ENCODE measurements around the gene USP46. TPM values are rescaled to one million over a fixed set of nuclear protein-coding genes. Genes with fewer than 3 reads are reported as not detected.
A peak's percentile ranks its signal among the peaks of the same experiment; 100 is the strongest.

Gene USP46
- total and polyA plus RNA-seq, 2 of the 8 experiments (the other 6 are each of a cell fraction or from before 2014, with no cell fraction given) = 10.6 to 62.4 TPM

DNA sequence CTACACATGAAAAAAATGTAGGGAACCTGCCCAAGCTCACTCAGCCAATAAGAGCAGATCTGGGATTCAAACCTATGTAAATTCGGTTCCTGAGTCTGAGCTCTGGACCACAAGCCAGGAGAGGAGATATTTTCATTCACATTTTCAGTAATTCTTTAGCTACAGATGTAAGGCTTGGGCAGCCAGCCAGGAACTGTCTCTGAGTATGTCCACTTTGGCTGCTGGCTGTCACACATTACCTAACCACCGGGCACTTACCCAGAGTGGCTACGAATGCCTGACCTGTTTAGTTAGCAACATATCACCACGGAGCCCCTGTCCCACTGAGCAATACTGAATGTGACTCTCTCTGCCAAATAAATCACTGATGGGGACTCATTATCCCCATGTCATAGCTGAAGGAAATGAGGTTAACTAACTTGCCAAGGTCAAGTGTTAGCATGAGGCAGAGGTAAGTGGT, 15.3 kb downstream of the USP46 start:
- H4K20me1 ChIP-seq (replicated peaks in 1 of 2; ENCODE audit: control insufficient read depth in 1 of 2, insufficient read depth in 2 of 2, low read length in 2 of 2) = peaks cover 13 to 32% of the 10 kb centered on the region in 2 experiments
- WGBS, 2 experiments (ENCODE audit: extremely low coverage in 1 of 2, insufficient coverage in 1 of 2, insufficient read length in 1 of 2, insufficient replicate concordance in 2 of 2, low coverage in 1 of 2, low lambda C conversion rate in 2 of 2, missing lambda C conversion rate in 1 of 2) = 84% methylated on average over 4 of the region's 4 CpGs; no CpG with 5 or more reads in 1 of the 2 experiments
- no peak overlapping the region for H3K14ac ChIP-seq (ENCODE audit: insufficient read length)
- H2BK20ac ChIP-seq (ENCODE audit: low read length) = no peak overlapping the region
- H3K27me3 ChIP-seq (replicated peaks in 1 of 4; ENCODE audit: control insufficient read depth in 3 of 4, extremely low read depth in 1 of 4, insufficient read depth in 3 of 4, low read length in 3 of 4) = no peaks in the 10 kb centered on the region
- H3K9me3 ChIP-seq (ENCODE audit: insufficient read depth in 2 of 2, low read depth in 1 of 2, low read length in 1 of 2) = no peaks in the 10 kb centered on the region
- FAIRE-seq = peak; percentile 19
- CTCF ChIA-PET (ENCODE audit: partially characterized antibody) = interaction anchor here (0.6 to 1.8 kb wide), 3 partner anchors 14 to 98 kb away, joined by 3 to 5 read pairs (median 4); no protein-coding TSS in a partner anchor
- no peak overlapping the region for H3K4ac ChIP-seq (replicated peaks; ENCODE audit: insufficient read length, low read depth, low read length)
- H3K56ac ChIP-seq (replicated peaks; ENCODE audit: insufficient read length, low read depth, low read length) = no peak overlapping the region
- no peak overlapping the region for H4K5ac ChIP-seq (ENCODE audit: insufficient read length, low read depth, low read length)
- POLR2A ChIA-PET (ENCODE audit: partially characterized antibody) = interaction anchor here (1.0 to 2.1 kb wide), 5 partner anchors 12 to 70 kb away, joined by 3 to 9 read pairs (median 4); no protein-coding TSS in a partner anchor
- H2BK15ac ChIP-seq (ENCODE audit: low read length) = no peak overlapping the region
- peaks cover 11% of the 10 kb centered on the region for H3K79me1 ChIP-seq (ENCODE audit: low read depth, low read length)
- H3K36me3 ChIP-seq (ENCODE audit: control insufficient read depth in 2 of 4, insufficient read depth in 4 of 4, low read length in 3 of 4) = peaks cover 0 to 5% (median 0%) of the 10 kb centered on the region in 4 experiments; a peak in 2 of 8 replicates
- H3K18ac ChIP-seq (ENCODE audit: extremely low read depth, low read length) = no peak overlapping the region
- H3K23ac ChIP-seq (ENCODE audit: insufficient read length) = no peak overlapping the region
- peaks cover 1 to 17% (median 5%) of the 10 kb centered on the region in 4 experiments; a peak in 4 of 7 replicates for H3K4me1 ChIP-seq (replicated peaks in 1 of 4; ENCODE audit: control insufficient read depth in 3 of 4, insufficient read depth in 4 of 4, low read length in 3 of 4)
- H2BK12ac ChIP-seq (ENCODE audit: low read depth, low read length) = no peak overlapping the region
- no peak overlapping the region for H2BK5ac ChIP-seq (ENCODE audit: low read depth, low read length)
- H3K27ac ChIP-seq (ENCODE audit: low read depth, low read length) = no peak overlapping the region
- H3K9ac ChIP-seq (replicated peaks in 1 of 4; ENCODE audit: extremely low read depth in 1 of 4, low read depth in 3 of 4, low read length in 3 of 4) = no peak overlapping the region
- no peak for DNase-seq (ENCODE audit: low read depth in 1 of 2, low spot score in 2 of 2)
- H2AK5ac ChIP-seq (ENCODE audit: low read depth, low read length) = no peak overlapping the region
- H3K4me2 ChIP-seq (ENCODE audit: insufficient read depth in 1 of 2, low read depth in 2 of 2, low read length in 2 of 2) = no peak overlapping the region
- H4K8ac ChIP-seq (ENCODE audit: extremely low read depth, insufficient read depth, low read length) = no peak overlapping the region
- H3K23me2 ChIP-seq (ENCODE audit: low read depth, low read length) = no peaks in the 10 kb centered on the region
- no peak overlapping the region for H3K4me3 ChIP-seq (ENCODE audit: extremely low read depth in 1 of 4, insufficient read depth in 2 of 4, low read depth in 3 of 4, low read length in 4 of 4)
- no peak overlapping the region for H4K91ac ChIP-seq (replicated peaks; ENCODE audit: insufficient read length, low read length)
- H2AFZ ChIP-seq (ENCODE audit: low read length) = no peak overlapping the region
- H2BK120ac ChIP-seq (replicated peaks; ENCODE audit: low read depth, low read length) = no peak overlapping the region
- H3K79me2 ChIP-seq (ENCODE audit: control insufficient read depth in 1 of 2, insufficient read depth in 2 of 2, low read length in 2 of 2) = peaks cover 35 to 100% of the 10 kb centered on the region in 2 experiments
- TF ChIP-seq NRF1 (IDR thresholded peaks at IDR 0.05; ENCODE audit: low read depth, low read length) = no peak
- no peak for TF ChIP-seq SIN3A (conservative IDR thresholded peaks at IDR 0.05 in 1 of 2, IDR thresholded peaks at IDR 0.05 in 1 of 2; ENCODE audit: low read depth in 1 of 2, low read length in 2 of 2)
- TF ChIP-seq, protein P1, sequence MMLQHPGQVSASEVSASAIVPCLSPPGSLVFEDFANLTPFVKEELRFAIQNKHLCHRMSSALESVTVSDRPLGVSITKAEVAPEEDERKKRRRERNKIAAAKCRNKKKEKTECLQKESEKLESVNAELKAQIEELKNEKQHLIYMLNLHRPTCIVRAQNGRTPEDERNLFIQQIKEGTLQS (IDR thresholded peaks at IDR 0.05; ENCODE audit: insufficient read depth, low read depth, low read length) = no peak
- no peak for TF ChIP-seq EP300 (IDR thresholded peaks at IDR 0.05; ENCODE audit: borderline replicate concordance in 1 of 2, low read depth in 2 of 2, low read length in 2 of 2)
- no peak for TF ChIP-seq KDM1A (IDR thresholded peaks at IDR 0.05; ENCODE audit: borderline replicate concordance, low read length)
- no peak for TF ChIP-seq JUND (IDR thresholded peaks at IDR 0.05; ENCODE audit: low read length)
- no peak for TF ChIP-seq GTF2F1 (IDR thresholded peaks at IDR 0.05; ENCODE audit: borderline replicate concordance, low read depth, low read length)
- no peak for TF ChIP-seq RBBP5 (IDR thresholded peaks at IDR 0.05; ENCODE audit: borderline replicate concordance, low read depth, low read length)
- TF ChIP-seq CEBPB (IDR thresholded peaks at IDR 0.05; ENCODE audit: low read depth, low read length) = no peak
- TF ChIP-seq FOSL1 (IDR thresholded peaks at IDR 0.05; ENCODE audit: insufficient read depth, low read depth, low read length) = no peak
- TF ChIP-seq MAFK (IDR thresholded peaks at IDR 0.05; ENCODE audit: low read depth, low read length) = no peak
- no peak for TF ChIP-seq KDM5A (IDR thresholded peaks at IDR 0.05; ENCODE audit: low read length)
- TF ChIP-seq JUN (IDR thresholded peaks at IDR 0.05; ENCODE audit: low read depth, low read length) = no peak
